HEK293T (cell line): Measurements from ENCODE around the gene LYSMD1.
"Not testable (repeated sequence)": the region's sequence is repeated elsewhere in the genome, so short reads cannot be mapped to it uniquely, and the experiment has no call there.

ENCODE experiments used
- CTCF ChIA-PET: fragments of 350-600 bp; formaldehyde crosslinking; extraction: SDS; loops from one replicate; lab custom pipeline; 2021; ENCODE audit warnings: antibody characterized with exemption, inconsistent platforms; lab: Yijun Ruan, JAX
- POLR2A ChIA-PET: fragments of 350-600 bp; formaldehyde crosslinking; extraction: SDS; loops from one replicate; lab custom pipeline; 2020; ENCODE audit warnings: antibody characterized with exemption, inconsistent platforms; lab: Yijun Ruan, JAX
- DNase-seq: peaks from one replicate; pipeline ENCODE4 v3.0.0; 2012; ENCODE audit warnings: mixed read lengths; ENCODE audit errors: extremely low spot score
- ARNT ChIP-seq: fragments of 450-650 bp; IDR thresholded peaks from 2 replicates; pipeline ENCODE4 v1.6.1; 2017; ENCODE audit warnings: mild to moderate bottlenecking
- BHLHE40 ChIP-seq: fragments of 450-650 bp; IDR thresholded peaks from 2 replicates; pipeline ENCODE4 v1.6.1; 2016; ENCODE audit warnings: mild to moderate bottlenecking, moderate library complexity, borderline replicate concordance
- CTBP1 ChIP-seq: fragments of 450-650 bp; IDR thresholded peaks from 2 replicates; pipeline ENCODE4 v1.6.1; 2016; ENCODE audit warnings: borderline replicate concordance
- ELF4 ChIP-seq: fragments of 450-650 bp; IDR thresholded peaks from 2 replicates; pipeline ENCODE4 v1.6.1; 2017; ENCODE audit warnings: antibody characterized with exemption
- FOXA1 ChIP-seq: fragments of 450-650 bp; IDR thresholded peaks from 2 replicates; pipeline ENCODE4 v1.6.1; 2016; ENCODE audit warnings: mild to moderate bottlenecking
- FOXK2 ChIP-seq: fragments of 450-650 bp; IDR thresholded peaks from 2 replicates; pipeline ENCODE4 v1.6.1; 2016; ENCODE audit warnings: mild to moderate bottlenecking
- FOXM1 ChIP-seq: fragments of 450-650 bp; IDR thresholded peaks from 2 replicates; pipeline ENCODE4 v1.6.1; 2017; ENCODE audit warnings: mild to moderate bottlenecking, borderline replicate concordance
- HDGF ChIP-seq: fragments of 450-650 bp; IDR thresholded peaks from 2 replicates; pipeline ENCODE4 v1.6.1; 2017; ENCODE audit warnings: antibody characterized with exemption, borderline replicate concordance
- L3MBTL2 ChIP-seq: fragments of 450-650 bp; conservative IDR thresholded peaks from 2 replicates; pipeline ENCODE4 v1.6.1; 2016; ENCODE audit warnings: mild to moderate bottlenecking
- LEF1 ChIP-seq: fragments of 450-650 bp; IDR thresholded peaks from 2 replicates; pipeline ENCODE4 v1.6.1; 2017; ENCODE audit warnings: mild to moderate bottlenecking, borderline replicate concordance
- NFRKB ChIP-seq: fragments of 450-650 bp; IDR thresholded peaks from 2 replicates; pipeline ENCODE4 v1.6.1; 2016; ENCODE audit warnings: mild to moderate bottlenecking, moderate library complexity
- SP1 ChIP-seq: fragments of 450-650 bp; IDR thresholded peaks from 2 replicates; pipeline ENCODE4 v1.6.1; 2017
- SUZ12 ChIP-seq: fragments of 450-650 bp; IDR thresholded peaks from 2 replicates; pipeline ENCODE4 v1.6.1; 2016; ENCODE audit warnings: mild to moderate bottlenecking
- TARDBP ChIP-seq: fragments of 450-650 bp; IDR thresholded peaks from 2 replicates; pipeline ENCODE4 v1.6.1; 2016
- ZNF384 ChIP-seq: fragments of 450-650 bp; IDR thresholded peaks from 2 replicates; pipeline ENCODE4 v1.6.1; 2016
- TF ChIP-seq, protein P1 (sequence below): fragments of 450-650 bp; IDR thresholded peaks from 2 replicates; pipeline ENCODE4 v1.6.1; 2016

Gene LYSMD1, protein sequence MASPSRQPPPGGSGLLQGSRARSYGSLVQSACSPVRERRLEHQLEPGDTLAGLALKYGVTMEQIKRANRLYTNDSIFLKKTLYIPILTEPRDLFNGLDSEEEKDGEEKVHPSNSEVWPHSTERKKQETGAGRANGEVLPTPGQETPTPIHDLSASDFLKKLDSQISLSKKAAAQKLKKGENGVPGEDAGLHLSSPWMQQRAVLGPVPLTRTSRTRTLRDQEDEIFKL

DNA sequence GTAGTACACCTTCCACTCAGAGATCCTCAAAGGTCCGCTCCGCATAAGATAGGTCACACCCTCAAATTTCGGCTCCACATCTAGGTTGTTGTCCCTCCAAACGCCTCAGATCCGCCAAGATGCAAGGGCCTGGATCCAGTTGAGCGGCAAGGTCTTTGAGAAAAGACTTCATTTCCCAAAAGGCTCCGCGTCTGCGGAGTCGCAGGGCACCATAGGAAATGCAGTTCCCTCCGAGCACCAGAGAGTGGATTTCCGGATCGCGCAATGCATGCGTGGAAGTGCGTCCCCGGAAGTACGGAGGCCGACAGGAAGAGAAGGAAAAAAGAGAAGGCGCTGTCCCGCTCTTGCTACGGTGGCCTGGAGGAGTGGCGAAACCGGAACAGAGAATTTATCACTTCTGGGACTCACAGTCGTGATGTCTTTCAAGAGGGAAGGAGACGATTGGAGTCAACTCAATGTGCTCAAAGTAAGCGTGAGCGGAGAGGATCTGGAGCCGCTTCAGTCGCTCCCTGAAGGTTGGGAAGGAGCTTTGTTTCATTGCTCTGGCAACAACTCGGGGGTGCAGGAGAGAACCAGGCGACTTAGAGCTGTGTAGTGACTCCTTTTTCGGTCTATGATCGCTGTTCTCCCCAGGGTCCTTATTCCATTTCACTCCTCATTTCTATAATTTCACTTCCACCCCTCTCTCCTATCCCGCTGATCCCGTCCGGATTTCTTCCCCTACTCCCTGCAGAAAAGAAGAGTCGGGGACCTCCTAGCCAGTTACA is at the start of gene LYSMD1, which contains the start of gene SCNM1:
Gene LYSMD1, minus strand, starts transcription at position 165 of the 767 bp plus-strand sequence. CDS start 644 bp downstream, outside the sequence.
Gene SCNM1, plus strand, starts transcription at position 407 of the 767 bp plus-strand sequence. Its CDS starts 9 bp downstream, at position 416.
- ChIA-PET POLR2A (interaction anchor here (0.7 to 2.2 kb wide), 11 partner anchors 8 to 116 kb away, joined by 3 to 17 read pairs (median 4); partner anchors contain the start of genes TMOD4, TNFAIP8L2, VPS72 and ZNF687), CTCF (interaction anchor here (1.0 to 2.0 kb wide), 3 partner anchors 10 to 66 kb away, joined by 3 to 8 read pairs (median 3); partner anchors contain the start of gene TMOD4)

DNA sequence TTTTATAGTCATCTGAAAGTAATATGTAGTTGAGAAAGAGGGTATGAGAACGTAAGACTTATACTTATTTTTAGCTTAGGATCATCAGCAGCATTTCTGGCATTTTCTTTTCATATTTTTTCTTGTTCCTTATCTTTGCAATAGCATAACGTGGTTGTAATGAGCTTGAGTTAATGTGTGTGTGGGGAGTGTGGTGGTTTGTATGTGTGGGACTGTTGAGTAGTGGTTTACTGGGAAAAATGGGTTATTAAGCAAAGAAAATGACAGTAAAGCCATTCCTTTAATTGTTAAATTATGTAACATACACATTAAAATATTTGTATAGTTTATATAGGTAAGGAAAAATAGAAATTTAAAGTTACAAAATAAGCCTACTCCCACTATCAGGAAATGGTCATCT is 47.9 kb upstream of the LYSMD1 start:
- DNase-seq, result no peak
- POLR2A ChIA-PET, result interaction anchor here (0.9 to 1.3 kb wide), 2 partner anchors 10 to 68 kb away, joined by 3 to 4 read pairs; partner anchors contain the start of gene ZNF687
- CTCF ChIA-PET, result interaction anchor here (1.6 kb wide), 1 partner anchor 38 kb away, joined by 6 read pairs; no protein-coding TSS in a partner anchor
- no peak for TF ChIP-seq BHLHE40

More for the DNA sequence above, at the start of gene LYSMD1, which contains the start of gene SCNM1:
- TF ChIP-seq ZNF384 (peak; percentile 90), HDGF (no peak), FOXM1 (no peak), L3MBTL2 (peak; percentile 65; the same call in 1 of the 2 replicates), ELF4 (peak; percentile 99), CTBP1 (no peak), FOXK2 (peak; percentile 54; the same call in 1 of the 2 replicates), FOXA1 (no peak), NFRKB (no peak), SUZ12 (peak; percentile 94), SP1 (no peak), TARDBP (0 out of 2 replicates have a peak, but pooled peaks have one; percentile 63), ARNT (no peak)
- TF ChIP-seq, protein P1, sequence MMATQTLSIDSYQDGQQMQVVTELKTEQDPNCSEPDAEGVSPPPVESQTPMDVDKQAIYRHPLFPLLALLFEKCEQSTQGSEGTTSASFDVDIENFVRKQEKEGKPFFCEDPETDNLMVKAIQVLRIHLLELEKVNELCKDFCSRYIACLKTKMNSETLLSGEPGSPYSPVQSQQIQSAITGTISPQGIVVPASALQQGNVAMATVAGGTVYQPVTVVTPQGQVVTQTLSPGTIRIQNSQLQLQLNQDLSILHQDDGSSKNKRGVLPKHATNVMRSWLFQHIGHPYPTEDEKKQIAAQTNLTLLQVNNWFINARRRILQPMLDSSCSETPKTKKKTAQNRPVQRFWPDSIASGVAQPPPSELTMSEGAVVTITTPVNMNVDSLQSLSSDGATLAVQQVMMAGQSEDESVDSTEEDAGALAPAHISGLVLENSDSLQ, result peak; percentile 26; the same call in 1 of the 2 replicates
- peak; percentile 98 for DNase-seq

DNA sequence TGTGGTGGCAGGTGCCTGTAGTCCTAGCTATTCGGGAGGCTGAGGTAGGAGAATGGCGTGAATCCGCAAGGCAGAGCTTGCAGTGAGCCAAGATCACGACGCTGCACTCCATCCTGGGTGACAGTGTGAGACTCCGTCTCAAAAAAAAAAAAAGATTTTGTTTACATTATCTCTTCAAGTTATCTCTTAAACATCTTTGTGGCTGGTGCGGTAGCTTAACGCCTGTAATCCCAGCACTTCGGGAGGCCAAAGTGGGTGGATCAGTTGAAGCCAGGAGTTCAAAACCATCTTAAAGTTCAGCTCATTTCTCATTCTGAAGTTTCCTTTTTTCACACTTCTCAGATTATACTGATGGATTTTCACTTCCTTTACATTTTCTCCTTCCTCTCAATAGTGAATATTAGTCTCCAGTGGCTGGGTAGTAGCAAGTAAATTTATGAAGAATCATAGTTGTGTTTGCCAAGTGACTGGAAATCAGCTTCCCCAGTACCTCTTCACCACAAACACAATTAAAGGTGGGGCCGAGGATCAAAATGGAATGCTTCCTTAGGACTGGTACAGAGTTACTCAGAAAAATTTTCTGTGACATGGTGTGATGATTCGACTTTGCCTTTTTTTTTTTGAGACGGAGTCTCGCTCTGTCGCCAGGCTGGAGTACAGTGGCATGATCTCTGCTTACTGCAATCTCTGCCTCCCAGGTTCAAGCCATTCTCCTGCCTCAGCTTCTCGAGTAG is 46.4 kb upstream of the LYSMD1 start:
- POLR2A ChIA-PET, result interaction anchor here (1.1 to 1.5 kb wide), 3 partner anchors 13 to 42 kb away, joined by 3 to 8 read pairs (median 7); partner anchors contain the start of genes PSMD4 and VPS72
- no peak for DNase-seq
- TF ChIP-seq ZNF384 (0 out of 2 replicates have a peak, but pooled peaks have one; percentile 28), HDGF (no peak)
- CTCF ChIA-PET, result interaction anchor here (0.6 to 1.6 kb wide), 4 partner anchors 13 to 101 kb away, joined by 3 to 6 read pairs (median 3); no protein-coding TSS in a partner anchor

DNA sequence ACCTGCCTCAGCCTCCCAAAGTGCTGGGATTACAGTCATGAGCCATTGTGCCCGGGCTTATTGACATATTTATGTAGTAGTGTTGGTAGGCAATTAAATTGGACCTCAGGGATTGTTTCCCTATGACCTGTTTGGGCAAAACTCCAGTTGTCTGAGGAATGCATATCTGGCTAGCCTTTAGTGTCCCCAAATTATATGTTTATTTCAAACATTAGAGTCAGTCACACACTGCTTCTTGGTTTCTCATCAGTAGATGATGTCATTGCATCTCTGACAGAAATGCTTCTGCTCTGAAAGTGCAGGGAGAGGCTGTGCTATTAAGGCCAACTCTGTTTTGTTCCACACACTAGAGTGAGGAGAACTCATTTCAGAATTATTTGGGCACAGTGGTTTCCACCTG is 45.1 kb upstream of the LYSMD1 start:
- CTCF ChIA-PET, result interaction anchor here (0.9 to 1.2 kb wide), 2 partner anchors 41 to 113 kb away, joined by 3 read pairs; no protein-coding TSS in a partner anchor
- POLR2A ChIA-PET, result interaction anchor here (1.5 kb wide), 1 partner anchor 21 kb away, joined by 7 read pairs; the partner anchor contains the start of gene VPS72
- no peak for DNase-seq
- no peak for TF ChIP-seq CTBP1
- TF ChIP-seq ARNT, result no peak
- no peak for TF ChIP-seq ZNF384
- no peak for TF ChIP-seq SP1
- no peak for TF ChIP-seq SUZ12
- no peak for TF ChIP-seq NFRKB
- no peak for TF ChIP-seq LEF1
- no peak for TF ChIP-seq FOXK2
- no peak for TF ChIP-seq FOXA1
- TF ChIP-seq L3MBTL2, result no peak
- TF ChIP-seq HDGF, result no peak
- no peak for TF ChIP-seq BHLHE40

DNA sequence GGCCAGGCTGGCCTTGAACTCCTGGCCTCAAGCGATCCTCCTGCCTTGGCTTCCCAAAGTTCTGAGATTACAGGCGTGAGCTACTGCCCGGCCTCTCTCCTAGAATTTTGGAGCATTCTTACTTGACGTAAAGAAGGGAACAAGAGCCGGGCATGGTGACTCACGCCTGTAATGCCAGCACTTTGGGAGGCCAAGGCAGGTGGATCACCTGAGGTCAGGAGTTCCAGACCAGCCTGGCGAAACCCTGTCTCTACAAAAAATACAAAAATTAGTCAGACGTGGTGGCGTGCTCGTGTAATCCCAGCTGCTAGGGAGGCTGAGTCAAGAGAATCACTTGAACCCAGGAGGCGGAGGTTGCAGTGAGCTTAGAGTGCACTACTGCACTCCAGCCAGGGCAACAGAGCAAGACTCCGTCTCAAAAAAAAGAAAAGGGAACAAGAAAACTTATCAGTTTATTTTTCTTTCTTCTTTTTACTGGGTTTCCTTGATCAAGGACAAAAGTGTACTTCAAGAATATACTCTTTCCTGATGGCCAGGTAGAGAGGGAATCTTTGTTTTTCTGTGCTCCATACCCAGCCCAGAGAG is 39.8 kb upstream of the LYSMD1 start:
- CTCF ChIA-PET, POLR2A ChIA-PET: not testable (repeated sequence)

DNA sequence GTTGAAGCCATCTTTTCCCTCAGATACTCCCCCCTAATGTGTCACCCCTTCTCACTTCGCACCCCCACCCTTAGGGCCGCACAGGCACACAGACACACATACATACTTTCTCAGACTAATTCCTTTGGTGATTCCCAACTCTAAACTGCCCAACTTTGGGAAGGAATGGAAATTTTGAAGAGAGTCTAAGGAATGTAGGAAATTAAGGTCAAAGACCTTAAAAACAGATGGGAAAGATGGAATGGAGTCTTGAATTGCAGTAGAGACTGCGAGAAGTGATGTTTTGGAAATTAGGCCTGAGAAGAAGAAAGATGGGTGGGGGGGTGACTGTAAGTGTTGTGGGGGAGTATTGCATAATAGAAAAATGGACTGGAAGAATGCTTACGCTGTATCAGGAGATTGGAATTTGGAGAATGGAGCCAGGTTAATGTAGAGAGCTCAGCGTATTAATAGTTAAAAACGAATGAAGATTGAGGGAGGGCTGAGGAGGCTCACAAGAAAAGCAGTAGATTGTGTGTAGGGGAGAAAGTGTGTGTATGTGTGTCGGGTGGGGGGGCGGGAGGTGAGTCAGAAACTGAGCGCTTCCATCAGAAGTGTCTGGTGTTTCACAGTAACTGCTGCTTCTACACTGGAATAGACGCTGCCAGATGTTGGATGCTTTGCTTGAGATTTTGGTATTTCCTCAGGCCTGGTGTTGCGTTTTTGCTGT is 34.3 kb upstream of the LYSMD1 start:
- DNase-seq, result no peak
- ChIA-PET POLR2A (interaction anchor here (0.6 to 2.8 kb wide), 6 partner anchors 8 to 81 kb away, joined by 3 to 17 read pairs (median 10); partner anchors contain the start of genes VPS72 and ZNF687), CTCF (interaction anchor here (1.2 kb wide), 1 partner anchor 52 kb away, joined by 3 read pairs; no protein-coding TSS in a partner anchor)
- no peak for TF ChIP-seq TARDBP
- no peak for TF ChIP-seq ZNF384
- TF ChIP-seq LEF1, result no peak
- TF ChIP-seq SUZ12, result no peak
- no peak for TF ChIP-seq BHLHE40
- no peak for TF ChIP-seq FOXA1
- no peak for TF ChIP-seq ELF4
- no peak for TF ChIP-seq CTBP1
- no peak for TF ChIP-seq L3MBTL2
- TF ChIP-seq NFRKB, result no peak
- TF ChIP-seq FOXK2, result no peak
- TF ChIP-seq FOXM1, result no peak
- TF ChIP-seq SP1, result no peak
- TF ChIP-seq, protein P1, result no peak
- TF ChIP-seq ARNT, result no peak
- TF ChIP-seq HDGF, result no peak

More for the DNA sequence above, 39.8 kb upstream of the LYSMD1 start:
- not testable (repeated sequence) for DNase-seq
